ENCODE data around the gene RNF31. TPM values are rescaled to one million over a fixed set of nuclear protein-coding genes. Genes with fewer than 3 reads are reported as not detected.
A peak's percentile ranks its signal among the peaks of the same experiment; 100 is the strongest.

The RNF31 gene
- total and polyA plus RNA-seq, 2 of the 13 experiments (the other 11 are each of a cell fraction or from before 2014, with no cell fraction given) = 48.2 to 86.8 TPM

- no peak for TF ChIP-seq TRIM24 (CRISPR knock-in tag; IDR thresholded peaks at IDR 0.05)
- 0 out of 2 replicates have a peak, but pooled peaks have one; percentile 43 for TF ChIP-seq ZNF761 (CRISPR knock-in tag; conservative IDR thresholded peaks at IDR 0.05)
- 0 out of 2 replicates have a peak, but pooled peaks have one; percentile 34 for TF ChIP-seq RXRA (CRISPR knock-in tag; IDR thresholded peaks at IDR 0.05)
- TF ChIP-seq, protein P1, sequence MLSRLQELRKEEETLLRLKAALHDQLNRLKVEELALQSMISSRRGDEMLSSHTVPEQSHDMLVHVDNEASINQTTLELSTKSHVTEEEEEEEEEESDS (CRISPR knock-in tag; IDR thresholded peaks at IDR 0.05; ENCODE audit: borderline replicate concordance) = no peak
- TF ChIP-seq THRA (CRISPR knock-in tag; IDR thresholded peaks at IDR 0.05; ENCODE audit: borderline replicate concordance) = no peak
- TF ChIP-seq SP1 (IDR thresholded peaks at IDR 0.05) = no peak
- no peak for TF ChIP-seq SP1 (CRISPR knock-in tag; IDR thresholded peaks at IDR 0.05)
- no peak for TF ChIP-seq ZBTB21 (CRISPR knock-in tag; IDR thresholded peaks at IDR 0.05)
- TF ChIP-seq, protein P2, sequence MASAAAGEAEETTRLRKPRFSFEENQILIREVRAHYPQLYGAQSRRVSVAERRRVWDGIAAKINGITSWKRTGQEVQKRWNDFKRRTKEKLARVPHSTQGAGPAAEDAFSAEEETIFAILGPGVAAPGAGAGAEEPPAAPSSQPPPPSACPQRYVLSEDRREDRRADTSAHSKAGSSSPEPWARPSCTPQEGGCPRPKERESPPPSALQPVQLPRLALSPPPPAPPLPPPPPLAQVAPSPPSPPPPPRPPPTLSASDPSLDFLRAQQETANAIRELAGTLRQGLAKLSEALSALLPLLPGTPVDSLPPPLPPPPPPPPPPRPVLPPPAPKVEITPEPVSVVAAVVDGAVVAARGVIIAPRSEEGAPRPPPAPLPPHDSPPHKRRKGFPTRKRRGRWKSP (CRISPR knock-in tag; IDR thresholded peaks at IDR 0.05) = no peak
- TF ChIP-seq, protein P3, sequence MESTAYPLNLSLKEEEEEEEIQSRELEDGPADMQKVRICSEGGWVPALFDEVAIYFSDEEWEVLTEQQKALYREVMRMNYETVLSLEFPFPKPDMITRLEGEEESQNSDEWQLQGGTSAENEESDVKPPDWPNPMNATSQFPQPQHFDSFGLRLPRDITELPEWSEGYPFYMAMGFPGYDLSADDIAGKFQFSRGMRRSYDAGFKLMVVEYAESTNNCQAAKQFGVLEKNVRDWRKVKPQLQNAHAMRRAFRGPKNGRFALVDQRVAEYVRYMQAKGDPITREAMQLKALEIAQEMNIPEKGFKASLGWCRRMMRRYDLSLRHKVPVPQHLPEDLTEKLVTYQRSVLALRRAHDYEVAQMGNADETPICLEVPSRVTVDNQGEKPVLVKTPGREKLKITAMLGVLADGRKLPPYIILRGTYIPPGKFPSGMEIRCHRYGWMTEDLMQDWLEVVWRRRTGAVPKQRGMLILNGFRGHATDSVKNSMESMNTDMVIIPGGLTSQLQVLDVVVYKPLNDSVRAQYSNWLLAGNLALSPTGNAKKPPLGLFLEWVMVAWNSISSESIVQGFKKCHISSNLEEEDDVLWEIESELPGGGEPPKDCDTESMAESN (CRISPR knock-in tag; conservative IDR thresholded peaks at IDR 0.05) = no peak
- peak; percentile 83; the same call in 1 of the 2 replicates for TF ChIP-seq HIVEP1 (CRISPR knock-in tag; IDR thresholded peaks at IDR 0.05)
- TF ChIP-seq MTF1 (CRISPR knock-in tag; IDR thresholded peaks at IDR 0.05) = no peak
- no peak for TF ChIP-seq IRF2 (CRISPR knock-in tag; IDR thresholded peaks at IDR 0.05)
- no peak for TF ChIP-seq MAF1 (CRISPR knock-in tag; IDR thresholded peaks at IDR 0.05; ENCODE audit: borderline replicate concordance)
- no peak for TF ChIP-seq NR1H2 (CRISPR knock-in tag; IDR thresholded peaks at IDR 0.05; ENCODE audit: borderline replicate concordance, low read depth)
- TF ChIP-seq TCF12 (IDR thresholded peaks at IDR 0.05) = no peak
- TF ChIP-seq TCF12 (CRISPR knock-in tag; IDR thresholded peaks at IDR 0.05) = no peak
- TF ChIP-seq ZBTB33 (CRISPR knock-in tag; IDR thresholded peaks at IDR 0.05) = peak; percentile 22; the same call in 1 of the 2 replicates
- TF ChIP-seq ZNF501 (CRISPR knock-in tag; IDR thresholded peaks at IDR 0.05) = 0 out of 2 replicates have a peak, but pooled peaks have one; percentile 7
- TF ChIP-seq, protein P4, sequence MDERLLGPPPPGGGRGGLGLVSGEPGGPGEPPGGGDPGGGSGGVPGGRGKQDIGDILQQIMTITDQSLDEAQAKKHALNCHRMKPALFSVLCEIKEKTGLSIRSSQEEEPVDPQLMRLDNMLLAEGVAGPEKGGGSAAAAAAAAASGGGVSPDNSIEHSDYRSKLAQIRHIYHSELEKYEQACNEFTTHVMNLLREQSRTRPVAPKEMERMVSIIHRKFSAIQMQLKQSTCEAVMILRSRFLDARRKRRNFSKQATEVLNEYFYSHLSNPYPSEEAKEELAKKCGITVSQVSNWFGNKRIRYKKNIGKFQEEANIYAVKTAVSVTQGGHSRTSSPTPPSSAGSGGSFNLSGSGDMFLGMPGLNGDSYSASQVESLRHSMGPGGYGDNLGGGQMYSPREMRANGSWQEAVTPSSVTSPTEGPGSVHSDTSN (CRISPR knock-in tag; IDR thresholded peaks at IDR 0.05) = no peak
- TF ChIP-seq, protein P5, sequence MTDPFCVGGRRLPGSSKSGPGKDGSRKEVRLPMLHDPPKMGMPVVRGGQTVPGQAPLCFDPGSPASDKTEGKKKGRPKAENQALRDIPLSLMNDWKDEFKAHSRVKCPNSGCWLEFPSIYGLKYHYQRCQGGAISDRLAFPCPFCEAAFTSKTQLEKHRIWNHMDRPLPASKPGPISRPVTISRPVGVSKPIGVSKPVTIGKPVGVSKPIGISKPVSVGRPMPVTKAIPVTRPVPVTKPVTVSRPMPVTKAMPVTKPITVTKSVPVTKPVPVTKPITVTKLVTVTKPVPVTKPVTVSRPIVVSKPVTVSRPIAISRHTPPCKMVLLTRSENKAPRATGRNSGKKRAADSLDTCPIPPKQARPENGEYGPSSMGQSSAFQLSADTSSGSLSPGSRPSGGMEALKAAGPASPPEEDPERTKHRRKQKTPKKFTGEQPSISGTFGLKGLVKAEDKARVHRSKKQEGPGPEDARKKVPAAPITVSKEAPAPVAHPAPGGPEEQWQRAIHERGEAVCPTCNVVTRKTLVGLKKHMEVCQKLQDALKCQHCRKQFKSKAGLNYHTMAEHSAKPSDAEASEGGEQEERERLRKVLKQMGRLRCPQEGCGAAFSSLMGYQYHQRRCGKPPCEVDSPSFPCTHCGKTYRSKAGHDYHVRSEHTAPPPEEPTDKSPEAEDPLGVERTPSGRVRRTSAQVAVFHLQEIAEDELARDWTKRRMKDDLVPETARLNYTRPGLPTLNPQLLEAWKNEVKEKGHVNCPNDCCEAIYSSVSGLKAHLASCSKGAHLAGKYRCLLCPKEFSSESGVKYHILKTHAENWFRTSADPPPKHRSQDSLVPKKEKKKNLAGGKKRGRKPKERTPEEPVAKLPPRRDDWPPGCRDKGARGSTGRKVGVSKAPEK (CRISPR knock-in tag; IDR thresholded peaks at IDR 0.05; ENCODE audit: borderline replicate concordance) = no peak
Measured at GRCh38 chr14:24103451-24103850, 43.8 kb upstream of the RNF31 start (continued).

Data from HepG2 (cell line).